Measurements from ENCODE around the gene PTPRE. TPM values are rescaled to one million over a fixed set of nuclear protein-coding genes. Genes with fewer than 3 reads are reported as not detected.

The PTPRE gene
- polyA plus RNA-seq, 1 donor from 2014 or later = 4.1 TPM

- Histone ChIP-seq H3K4me2 (ENCODE audit: low read length) (peak overlapping the region; percentile 73), H3K27ac (ENCODE audit: low read length) (peak overlapping the region; percentile 98), H3K9me3 (ENCODE audit: low read length) (no peaks in the 10 kb centered on the region), H4K20me1 (ENCODE audit: insufficient read depth) (no peaks in the 10 kb centered on the region), H3F3A (ENCODE audit: insufficient read depth, low read length, poor library complexity, severe bottlenecking) (peaks cover 9% of the 10 kb centered on the region), H3K79me2 (replicated peaks; ENCODE audit: insufficient read depth, low read length) (no peaks in the 10 kb centered on the region), H2AFZ (ENCODE audit: low read depth, low read length) (no peak overlapping the region), H3K4me3 (ENCODE audit: low read length) (peak overlapping the region; percentile 57), H3K36me3 (ENCODE audit: insufficient read depth, low read length) (no peaks in the 10 kb centered on the region), H3K27me3 (ENCODE audit: insufficient read depth, low read depth, low read length) (no peaks in the 10 kb centered on the region), H3K9ac (ENCODE audit: low read length) (peak overlapping the region; percentile 68), H3K9me2 (ENCODE audit: insufficient read depth, low read length) (no peaks in the 10 kb centered on the region)
- no peak for TF ChIP-seq EZH2 (IDR thresholded peaks at IDR 0.05; ENCODE audit: borderline replicate concordance, insufficient read depth, low read length, poor library complexity, severe bottlenecking)
- no peak for TF ChIP-seq CTCF (IDR thresholded peaks at IDR 0.05; ENCODE audit: poor library complexity, severe bottlenecking)
- peak; percentile 82 for TF ChIP-seq REST (IDR thresholded peaks at IDR 0.05; ENCODE audit: borderline replicate concordance)
- no peak for TF ChIP-seq MXI1 (conservative IDR thresholded peaks at IDR 0.05; ENCODE audit: poor library complexity, severe bottlenecking)
- TF ChIP-seq TAF1 (IDR thresholded peaks at IDR 0.05; ENCODE audit: low read depth) = no peak
- TF ChIP-seq SMC3 (conservative IDR thresholded peaks at IDR 0.05; ENCODE audit: poor library complexity) = peak; percentile 15
- peak; percentile 38 for TF ChIP-seq POLR2AphosphoS5 (IDR thresholded peaks at IDR 0.05)
- TF ChIP-seq EP300 (conservative IDR thresholded peaks at IDR 0.05; ENCODE audit: poor library complexity, severe bottlenecking) = peak; percentile 11
- no peak for TF ChIP-seq RAD21 (conservative IDR thresholded peaks at IDR 0.05)
Observed at GRCh38 chr10:127999297-128000129, 92.6 kb downstream of the PTPRE start.

DNA sequence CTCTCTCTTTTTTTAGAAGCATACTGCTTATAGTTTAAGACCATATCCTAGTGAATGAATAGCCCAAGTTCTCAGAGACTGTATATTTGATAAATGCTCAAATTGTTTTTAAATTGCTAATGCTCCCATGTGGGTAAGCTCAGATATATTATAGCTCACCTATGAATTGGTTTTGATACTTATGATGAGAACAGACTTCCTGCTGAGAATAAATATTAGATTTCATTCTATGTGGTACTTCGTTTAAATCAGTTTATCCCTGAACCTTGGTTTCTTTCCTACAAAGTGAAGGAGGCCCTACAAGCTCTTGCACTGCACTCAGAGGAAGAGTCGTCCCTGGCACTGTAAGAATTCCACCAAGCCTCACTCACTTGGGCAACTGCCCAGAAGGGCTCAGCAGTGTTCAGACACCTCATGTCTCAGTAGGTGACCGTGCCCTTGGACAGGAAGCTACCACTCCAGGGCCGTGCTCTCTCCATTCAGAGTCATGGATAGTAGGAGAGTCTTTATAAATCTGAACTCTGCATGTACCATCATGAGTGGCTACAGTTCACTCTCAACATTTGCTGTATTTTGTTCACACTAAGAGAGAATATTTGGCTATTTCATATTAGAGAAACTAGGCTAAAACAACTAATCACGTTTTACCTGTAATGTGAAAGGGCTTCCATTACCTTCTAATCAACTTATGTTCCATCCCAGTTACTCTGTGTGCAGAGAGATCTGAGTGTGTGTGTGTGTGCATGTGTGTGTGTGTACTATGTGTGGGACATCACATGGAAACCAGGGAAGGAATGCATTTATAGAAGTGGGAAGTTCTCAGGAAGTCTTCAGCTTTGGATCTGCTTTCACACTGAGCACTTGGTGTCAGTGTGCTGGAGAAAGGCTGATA lies 93.8 kb downstream of the PTPRE start:
- Histone ChIP-seq H3K4me3 (ENCODE audit: low read length) (peak overlapping the region; percentile 57), H3K79me2 (replicated peaks; ENCODE audit: insufficient read depth, low read length) (no peaks in the 10 kb centered on the region), H3K9me3 (ENCODE audit: low read length) (no peaks in the 10 kb centered on the region), H2AFZ (ENCODE audit: low read depth, low read length) (no peak overlapping the region), H3K9ac (ENCODE audit: low read length) (no peak overlapping the region), H3K36me3 (ENCODE audit: insufficient read depth, low read length) (no peaks in the 10 kb centered on the region), H3K4me2 (ENCODE audit: low read length) (peak overlapping the region; percentile 29), H3F3A (ENCODE audit: insufficient read depth, low read length, poor library complexity, severe bottlenecking) (peaks cover 9% of the 10 kb centered on the region), H3K9me2 (ENCODE audit: insufficient read depth, low read length) (no peaks in the 10 kb centered on the region), H3K27ac (ENCODE audit: low read length) (peak overlapping the region; percentile 98), H3K27me3 (ENCODE audit: insufficient read depth, low read depth, low read length) (no peaks in the 10 kb centered on the region), H4K20me1 (ENCODE audit: insufficient read depth) (no peaks in the 10 kb centered on the region)
- TF ChIP-seq TAF1 (IDR thresholded peaks at IDR 0.05; ENCODE audit: low read depth) (no peak), POLR2AphosphoS5 (IDR thresholded peaks at IDR 0.05) (no peak), SMC3 (conservative IDR thresholded peaks at IDR 0.05; ENCODE audit: poor library complexity) (no peak), RAD21 (conservative IDR thresholded peaks at IDR 0.05) (no peak), MXI1 (conservative IDR thresholded peaks at IDR 0.05; ENCODE audit: poor library complexity, severe bottlenecking) (no peak), EP300 (conservative IDR thresholded peaks at IDR 0.05; ENCODE audit: poor library complexity, severe bottlenecking) (no peak), REST (IDR thresholded peaks at IDR 0.05; ENCODE audit: borderline replicate concordance) (no peak), CTCF (IDR thresholded peaks at IDR 0.05; ENCODE audit: poor library complexity, severe bottlenecking) (no peak), EZH2 (IDR thresholded peaks at IDR 0.05; ENCODE audit: borderline replicate concordance, insufficient read depth, low read length, poor library complexity, severe bottlenecking) (no peak)

Data from neural cell (in vitro differentiated cells).